Measurements from ENCODE around the gene MACROD2.

GRCh38 chr20:15802020-15802419 lies 1806.7 kb downstream of the MACROD2 start:
- TF ChIP-seq CTCF (IDR thresholded peaks at IDR 0.05) (no peak), POLR2A (IDR thresholded peaks at IDR 0.05) (no peak)

Measured in uterus (tissue), 2 donors.